GM12875 (cell line): ENCODE results near the gene MAML3.

Source experiments
- H3K4me3 ChIP-seq: one replicate; pipeline ENCODE4 v1.5.1; 2011; ENCODE audit warnings: low read depth, low read length, control low read depth
- TF ChIP-seq, protein P1 (sequence below): IDR thresholded peaks from 2 replicates; pipeline ENCODE4 v1.5.1; 2011; ENCODE audit warnings: low read depth, mild to moderate bottlenecking, control low read depth, inconsistent platforms, low read length, moderate library complexity, borderline replicate concordance; ENCODE audit not compliant: insufficient read depth

MAML3 gene

DNA sequence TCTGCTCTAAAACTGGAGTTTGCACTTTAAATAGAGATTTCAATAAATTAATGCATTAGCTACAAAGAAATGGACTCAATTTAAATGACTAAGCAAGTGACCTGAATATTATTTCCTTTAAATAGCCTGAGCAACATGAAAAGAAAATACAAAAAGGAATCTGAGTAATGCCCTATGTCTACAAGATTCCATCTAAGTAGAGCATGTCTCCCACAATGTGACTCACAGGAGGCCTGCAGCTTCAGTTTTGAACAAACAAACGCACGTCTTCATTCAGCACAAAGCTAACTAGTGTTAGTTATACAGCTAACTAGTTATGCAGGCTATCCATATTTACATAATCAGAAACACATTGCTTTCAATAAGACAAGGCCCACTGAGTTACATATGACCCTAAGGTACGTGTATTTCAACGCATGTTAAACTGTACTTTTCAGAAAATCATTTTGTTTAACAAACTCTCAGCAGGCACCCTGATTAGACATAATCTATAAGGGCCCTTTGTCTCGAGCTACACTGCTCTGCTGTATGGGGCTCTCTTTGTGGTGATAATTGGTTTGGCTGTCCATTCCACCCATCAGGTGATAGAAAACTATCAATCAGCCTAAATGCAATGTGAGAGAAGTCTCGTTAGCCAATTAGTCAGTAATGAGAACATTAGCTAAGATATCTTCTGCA lies 116.5 kb downstream of the MAML3 start:
- no peak overlapping the region for H3K4me3 ChIP-seq

DNA sequence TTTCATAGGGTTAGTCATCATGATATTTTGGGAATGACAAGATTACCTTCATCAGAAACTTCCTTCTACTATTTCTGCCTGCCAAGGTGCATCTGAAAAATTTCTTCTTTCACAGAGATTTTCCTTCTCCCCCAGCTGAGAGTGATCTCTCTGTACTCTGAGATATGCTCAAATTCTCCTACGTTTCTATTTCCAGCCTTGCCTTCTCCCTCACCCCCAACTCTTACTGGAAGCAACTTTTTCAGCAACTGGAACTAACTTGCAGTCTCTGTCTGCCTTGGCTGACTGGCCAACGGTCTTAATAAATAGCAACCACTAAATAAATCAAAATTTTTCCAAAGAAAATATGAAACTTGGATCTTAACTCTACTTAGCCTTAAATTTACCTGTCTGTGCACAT lies 122.3 kb downstream of the MAML3 start:
- TF ChIP-seq, protein P1, sequence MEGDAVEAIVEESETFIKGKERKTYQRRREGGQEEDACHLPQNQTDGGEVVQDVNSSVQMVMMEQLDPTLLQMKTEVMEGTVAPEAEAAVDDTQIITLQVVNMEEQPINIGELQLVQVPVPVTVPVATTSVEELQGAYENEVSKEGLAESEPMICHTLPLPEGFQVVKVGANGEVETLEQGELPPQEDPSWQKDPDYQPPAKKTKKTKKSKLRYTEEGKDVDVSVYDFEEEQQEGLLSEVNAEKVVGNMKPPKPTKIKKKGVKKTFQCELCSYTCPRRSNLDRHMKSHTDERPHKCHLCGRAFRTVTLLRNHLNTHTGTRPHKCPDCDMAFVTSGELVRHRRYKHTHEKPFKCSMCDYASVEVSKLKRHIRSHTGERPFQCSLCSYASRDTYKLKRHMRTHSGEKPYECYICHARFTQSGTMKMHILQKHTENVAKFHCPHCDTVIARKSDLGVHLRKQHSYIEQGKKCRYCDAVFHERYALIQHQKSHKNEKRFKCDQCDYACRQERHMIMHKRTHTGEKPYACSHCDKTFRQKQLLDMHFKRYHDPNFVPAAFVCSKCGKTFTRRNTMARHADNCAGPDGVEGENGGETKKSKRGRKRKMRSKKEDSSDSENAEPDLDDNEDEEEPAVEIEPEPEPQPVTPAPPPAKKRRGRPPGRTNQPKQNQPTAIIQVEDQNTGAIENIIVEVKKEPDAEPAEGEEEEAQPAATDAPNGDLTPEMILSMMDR = no peak

More for the DNA sequence above, 116.5 kb downstream of the MAML3 start:
- TF ChIP-seq, protein P1 = no peak

GRCh38 chr4:140031061-140031460 lies 122.9 kb downstream of the MAML3 start:
- no peak overlapping the region for H3K4me3 ChIP-seq
- TF ChIP-seq, protein P1 = no peak

More for the DNA sequence above, 122.3 kb downstream of the MAML3 start:
- no peak overlapping the region for H3K4me3 ChIP-seq

GRCh38 chr4:140028676-140029517 lies 125.1 kb downstream of the MAML3 start:
- TF ChIP-seq, protein P1 = no peak
- H3K4me3 ChIP-seq = no peak overlapping the region

DNA sequence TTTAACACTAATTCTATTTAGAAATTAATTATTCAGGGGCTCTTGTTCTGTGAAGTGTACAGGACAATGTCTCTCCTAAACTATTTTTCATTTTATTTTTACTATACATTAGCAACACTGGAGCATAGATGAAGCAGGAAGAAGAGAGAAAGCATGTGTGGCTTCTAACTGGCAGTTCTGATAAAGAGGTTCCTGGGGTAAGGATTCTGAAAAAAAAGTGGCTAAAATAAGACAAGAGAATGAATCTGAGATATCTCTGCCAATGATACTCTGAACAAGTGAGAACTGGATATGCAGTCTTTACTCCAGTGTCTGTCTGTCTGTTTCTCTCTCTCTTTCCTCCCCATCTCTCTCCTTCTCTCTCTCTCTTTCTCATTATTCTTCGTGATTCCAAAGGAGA lies 125.9 kb downstream of the MAML3 start:
- TF ChIP-seq, protein P1 = no peak
- H3K4me3 ChIP-seq = no peak overlapping the region

GRCh38 chr4:140027101-140027500 lies 126.9 kb downstream of the MAML3 start:
- no peak overlapping the region for H3K4me3 ChIP-seq
- TF ChIP-seq, protein P1 = no peak

- TF ChIP-seq, protein P1 = no peak
Observed at GRCh38 chr4:140025470-140025869, 128.5 kb downstream of the MAML3 start.

More at GRCh38 chr4:140025470-140025869, 128.5 kb downstream of the MAML3 start:
- no peak overlapping the region for H3K4me3 ChIP-seq
